GM12878 (cell line): Measurements from ENCODE around the gene PRKAR2B. TPM values are rescaled to one million over a fixed set of nuclear protein-coding genes. Genes with fewer than 3 reads are reported as not detected.

ENCODE experiments used
- ATAC-seq: fragments of 200-7000 bp; cut with Tn5 transposase; 3 replicates; pipeline ENCODE4 v1.9.1; 2020; ENCODE audit warnings: mild to moderate bottlenecking, moderate library complexity
- BruUV-seq: library from RNA; stranded (reverse); fragments of 400-500 nt; replicated peaks from 2 replicates; lab custom pipeline; 2021; lab: Mats Ljungman, UMichigan
- CTCF ChIA-PET: fragments of 300-600 bp; sonication (Branson Sonifier 250); formaldehyde crosslinking; extraction: SDS; loops from one replicate; lab custom pipeline; 2021; ENCODE audit warnings: inconsistent platforms; lab: Yijun Ruan, JAX
- POLR2A ChIA-PET: fragments of 350-600 bp; formaldehyde crosslinking; extraction: SDS; loops from one replicate; lab custom pipeline; 2021; ENCODE audit warnings: inconsistent platforms; lab: Charles Lee
- RAD21 ChIA-PET: fragments of 300-600 bp; sonication (Branson Sonifier 250); formaldehyde crosslinking; loops from one replicate; lab custom pipeline; 2023; ENCODE audit warnings: antibody characterized with exemption; ENCODE audit not compliant: unreplicated experiment; lab: Charles Lee
- SMC1A ChIA-PET: fragments of 300-600 bp; sonication (Branson Sonifier 250); formaldehyde crosslinking; loops from one replicate; lab custom pipeline; 2023; ENCODE audit not compliant: unreplicated experiment, uncharacterized antibody; lab: Charles Lee
- DNase-seq: peaks from one replicate; pipeline ENCODE4 v3.0.0-alpha.2; 2011; ENCODE audit warnings: low read depth, low spot score
- FAIRE-seq: peaks from 3 replicates; lab custom pipeline; 2011; peaks lifted over from hg19 to GRCh38; lab: Jason Lieb, UNC
- H2AFZ ChIP-seq: 2 replicates; pipeline ENCODE4 v1.6.0; 2011; ENCODE audit warnings: low read depth, low read length, control low read depth; ENCODE audit not compliant: control insufficient read depth
- H3K27ac ChIP-seq: 2 replicates; pipeline ENCODE4 v1.5.1; 2011; ENCODE audit warnings: control low read depth; ENCODE audit not compliant: control insufficient read depth, insufficient read depth
- H3K27me3 ChIP-seq, 2 experiments: replicated peaks in 1 of 2; 2 replicates each; pipeline versions ENCODE4 v1.6.0 to v1.6.1; 2011; ENCODE audit warnings: low read length in 1 of 2; ENCODE audit not compliant: control insufficient read depth in 2 of 2, insufficient read depth in 2 of 2
- H3K36me3 ChIP-seq, 2 experiments: 2 replicates each; pipeline ENCODE4 v1.5.1; 2011; ENCODE audit warnings: low read length in 1 of 2; ENCODE audit not compliant: control insufficient read depth in 2 of 2, insufficient read depth in 2 of 2
- H3K4me1 ChIP-seq: 2 replicates; pipeline ENCODE4 v1.6.1; 2011; ENCODE audit warnings: mild to moderate bottlenecking, low read length, moderate library complexity, mixed read lengths; ENCODE audit not compliant: control insufficient read depth, insufficient read depth
- H3K4me2 ChIP-seq: 2 replicates; pipeline ENCODE4 v1.6.0; 2011; ENCODE audit warnings: control low read depth; ENCODE audit not compliant: control insufficient read depth, insufficient read depth
- H3K4me3 ChIP-seq: fragments of 200-600 bp; sonication (generic); 2 replicates; pipeline ENCODE4 v1.5.1; 2016
- H3K79me2 ChIP-seq: 2 replicates; pipeline ENCODE4 v1.6.0; 2011; ENCODE audit warnings: low read length; ENCODE audit not compliant: control insufficient read depth, insufficient read depth
- H3K9ac ChIP-seq: 2 replicates; pipeline ENCODE4 v1.8.0; 2011; ENCODE audit warnings: low read length, control low read depth, mixed read lengths; ENCODE audit not compliant: control insufficient read depth, insufficient read depth
- H3K9me3 ChIP-seq: replicated peaks from 3 replicates; pipeline ENCODE4 v1.5.1; 2011; ENCODE audit warnings: mild to moderate bottlenecking, low read length; ENCODE audit not compliant: control insufficient read depth, insufficient read depth
- H4K20me1 ChIP-seq: 2 replicates; pipeline ENCODE4 v1.6.0; 2011; ENCODE audit not compliant: control insufficient read depth, insufficient read depth
- BHLHE40 ChIP-seq, 2 experiments: fragments of 450-650 bp in 1 of 2; IDR thresholded peaks; 2 replicates each; pipeline ENCODE4 v1.6.1; 2011 to 2017; ENCODE audit warnings: low read depth in 2 of 2, borderline replicate concordance in 1 of 2, improper control_type of control experiment in 1 of 2, low read length in 1 of 2, mild to moderate bottlenecking in 1 of 2
- E4F1 ChIP-seq: fragments of 450-650 bp; IDR thresholded peaks from 2 replicates; pipeline ENCODE4 v1.6.1; 2018; ENCODE audit warnings: borderline replicate concordance, mild to moderate bottlenecking; ENCODE audit not compliant: partially characterized antibody
- EED ChIP-seq: sonication (generic); IDR thresholded peaks from 2 replicates; pipeline ENCODE4 v1.6.1; 2016; ENCODE audit warnings: antibody characterized with exemption, low read depth
- MEF2A ChIP-seq: IDR thresholded peaks from 2 replicates; pipeline ENCODE4 v1.6.1; 2011; ENCODE audit warnings: low read depth, mild to moderate bottlenecking, low read length, moderate library complexity; ENCODE audit not compliant: insufficient read depth
- MLLT1 ChIP-seq: fragments of 450-650 bp; IDR thresholded peaks from 2 replicates; pipeline ENCODE4 v1.6.1; 2016; ENCODE audit warnings: mild to moderate bottlenecking
- SIX5 ChIP-seq: IDR thresholded peaks from 2 replicates; pipeline ENCODE4 v1.6.1; 2011; ENCODE audit warnings: mild to moderate bottlenecking, low read depth, low read length, moderate library complexity; ENCODE audit not compliant: severe bottlenecking
- SMAD5 ChIP-seq: IDR thresholded peaks from 2 replicates; pipeline ENCODE4 v1.6.1; 2016; ENCODE audit warnings: antibody characterized with exemption, low read depth
- WGBS: methylation state at CpG from one replicate; pipeline ENCODE4 v1.1.6; 2016; ENCODE audit warnings: low lambda C conversion rate; ENCODE audit not compliant: insufficient replicate concordance, insufficient coverage; ENCODE audit errors: missing lambda C conversion rate; 5-methylcytosine and 5-hydroxymethylcytosine counted together
- in situ Hi-C: fragments of 300-500 bp; cut with MboI; formaldehyde crosslinking; loops from 9 replicates; pipeline ENCODE4 v1.14.3; 2018; ENCODE audit warnings: mixed read lengths
- intact Hi-C: fragments of 100-400 bp; cut with micrococcal nuclease; formaldehyde crosslinking; loops from one replicate; pipeline ENCODE4 v1.14.2; 2022; ENCODE audit not compliant: unreplicated experiment
- polyA plus RNA-seq, 11 experiments: library from polyadenylated mRNA; depleted of rRNA in 4 of 11; unstranded in 6 of 11; stranded (reverse) in 5 of 11; fragments of >200 nt; fragmentation: Nextera tagmentation in 4 of 11; fragmentation: Illumina TruSeq in 1 of 11; extraction: Ambion mirVana in 4 of 11; extraction: Trizol in 1 of 11; gene quantifications; 1 replicate in 1 of 11; 2 replicates in 10 of 11; pipeline versions ENCODE4 v1.2.1 to v1.2.3, GENCODE V29; 2011 to 2016; ENCODE audit warnings: inconsistent platforms in 2 of 11, missing spikeins in 2 of 11, low read depth in 1 of 11
- total RNA-seq, 4 experiments: library from RNA; depleted of rRNA in 3 of 4; stranded (reverse); fragments of >200 nt in 3 of 4; fragmentation: Illumina TruSeq in 1 of 4; extraction: Trizol in 1 of 4; gene quantifications; 2 replicates each; pipeline versions ENCODE4 v1.2.1 to v1.2.3, GENCODE V29; 2013 to 2021

The PRKAR2B gene
- total and polyA plus RNA-seq, 10 of the 15 experiments (the other 5 are each of a cell fraction or from before 2014, with no cell fraction given) = 0.01 to 0.18 (median 0.04) TPM; not detected in 4

- no peak for ATAC-seq
- POLR2A ChIA-PET = no interaction called here
- H2AFZ ChIP-seq = no peak overlapping the region
- no peak overlapping the region for H3K4me3 ChIP-seq
- DNase-seq = no peak
- H3K27ac ChIP-seq = no peak overlapping the region
- peaks cover 2 to 10% of the 10 kb centered on the region in 2 experiments; a peak in 3 of 4 replicates for H3K36me3 ChIP-seq
- FAIRE-seq = no peak
- H3K9ac ChIP-seq = no peak overlapping the region
- H3K9me3 ChIP-seq = no peaks in the 10 kb centered on the region; the same call in 1 of the 3 replicates
- H3K79me2 ChIP-seq = no peaks in the 10 kb centered on the region
- H3K27me3 ChIP-seq = no peaks in the 10 kb centered on the region
- SMC1A ChIA-PET = interaction anchor here (1.5 kb wide), 1 partner anchor 26 kb away, joined by 3 read pairs; no protein-coding TSS in a partner anchor
- H3K4me1 ChIP-seq = no peaks in the 10 kb centered on the region
- CTCF ChIA-PET = no interaction called here
- TF ChIP-seq E4F1 (no peak), EED (no peak), BHLHE40 (IDR thresholded peaks at IDR 0.05; ENCODE audit: borderline replicate concordance in 1 of 2, low read depth in 2 of 2, low read length in 1 of 2) (no peak), MEF2A (0 out of 2 replicates have a peak, but pooled peaks have one; percentile 14), SIX5 (no peak), MLLT1 (no peak), SMAD5 (no peak)
- TF ChIP-seq, all 136 proteins: peak for 1
- in situ Hi-C loops (loop anchor here (10.0 kb wide), 1 partner anchor 517 kb away; no protein-coding TSS in a partner anchor), intact Hi-C loops (no loop called here)
- H3K4me2 ChIP-seq = no peak overlapping the region
- RAD21 ChIA-PET = interaction anchor here (1.2 kb wide), 1 partner anchor 39 kb away, joined by 3 read pairs; the partner anchor contains the start of gene HBP1
- BruUV-seq = no TSS peak
- WGBS = 98% methylated on average over 3 of the region's 3 CpGs
- no peaks in the 10 kb centered on the region for H4K20me1 ChIP-seq
Observed at GRCh38 chr7:107208024-107208521, 163.6 kb downstream of the PRKAR2B start.
